Measurements from ENCODE around the gene DNPH1. TPM values are rescaled to one million over a fixed set of nuclear protein-coding genes. Genes with fewer than 3 reads are reported as not detected.

DNPH1 gene
- total and polyA plus RNA-seq, 2 of the 8 experiments (the other 6 are each of a cell fraction or from before 2014, with no cell fraction given): 33.9 to 134 TPM

- TF ChIP-seq, protein P1, sequence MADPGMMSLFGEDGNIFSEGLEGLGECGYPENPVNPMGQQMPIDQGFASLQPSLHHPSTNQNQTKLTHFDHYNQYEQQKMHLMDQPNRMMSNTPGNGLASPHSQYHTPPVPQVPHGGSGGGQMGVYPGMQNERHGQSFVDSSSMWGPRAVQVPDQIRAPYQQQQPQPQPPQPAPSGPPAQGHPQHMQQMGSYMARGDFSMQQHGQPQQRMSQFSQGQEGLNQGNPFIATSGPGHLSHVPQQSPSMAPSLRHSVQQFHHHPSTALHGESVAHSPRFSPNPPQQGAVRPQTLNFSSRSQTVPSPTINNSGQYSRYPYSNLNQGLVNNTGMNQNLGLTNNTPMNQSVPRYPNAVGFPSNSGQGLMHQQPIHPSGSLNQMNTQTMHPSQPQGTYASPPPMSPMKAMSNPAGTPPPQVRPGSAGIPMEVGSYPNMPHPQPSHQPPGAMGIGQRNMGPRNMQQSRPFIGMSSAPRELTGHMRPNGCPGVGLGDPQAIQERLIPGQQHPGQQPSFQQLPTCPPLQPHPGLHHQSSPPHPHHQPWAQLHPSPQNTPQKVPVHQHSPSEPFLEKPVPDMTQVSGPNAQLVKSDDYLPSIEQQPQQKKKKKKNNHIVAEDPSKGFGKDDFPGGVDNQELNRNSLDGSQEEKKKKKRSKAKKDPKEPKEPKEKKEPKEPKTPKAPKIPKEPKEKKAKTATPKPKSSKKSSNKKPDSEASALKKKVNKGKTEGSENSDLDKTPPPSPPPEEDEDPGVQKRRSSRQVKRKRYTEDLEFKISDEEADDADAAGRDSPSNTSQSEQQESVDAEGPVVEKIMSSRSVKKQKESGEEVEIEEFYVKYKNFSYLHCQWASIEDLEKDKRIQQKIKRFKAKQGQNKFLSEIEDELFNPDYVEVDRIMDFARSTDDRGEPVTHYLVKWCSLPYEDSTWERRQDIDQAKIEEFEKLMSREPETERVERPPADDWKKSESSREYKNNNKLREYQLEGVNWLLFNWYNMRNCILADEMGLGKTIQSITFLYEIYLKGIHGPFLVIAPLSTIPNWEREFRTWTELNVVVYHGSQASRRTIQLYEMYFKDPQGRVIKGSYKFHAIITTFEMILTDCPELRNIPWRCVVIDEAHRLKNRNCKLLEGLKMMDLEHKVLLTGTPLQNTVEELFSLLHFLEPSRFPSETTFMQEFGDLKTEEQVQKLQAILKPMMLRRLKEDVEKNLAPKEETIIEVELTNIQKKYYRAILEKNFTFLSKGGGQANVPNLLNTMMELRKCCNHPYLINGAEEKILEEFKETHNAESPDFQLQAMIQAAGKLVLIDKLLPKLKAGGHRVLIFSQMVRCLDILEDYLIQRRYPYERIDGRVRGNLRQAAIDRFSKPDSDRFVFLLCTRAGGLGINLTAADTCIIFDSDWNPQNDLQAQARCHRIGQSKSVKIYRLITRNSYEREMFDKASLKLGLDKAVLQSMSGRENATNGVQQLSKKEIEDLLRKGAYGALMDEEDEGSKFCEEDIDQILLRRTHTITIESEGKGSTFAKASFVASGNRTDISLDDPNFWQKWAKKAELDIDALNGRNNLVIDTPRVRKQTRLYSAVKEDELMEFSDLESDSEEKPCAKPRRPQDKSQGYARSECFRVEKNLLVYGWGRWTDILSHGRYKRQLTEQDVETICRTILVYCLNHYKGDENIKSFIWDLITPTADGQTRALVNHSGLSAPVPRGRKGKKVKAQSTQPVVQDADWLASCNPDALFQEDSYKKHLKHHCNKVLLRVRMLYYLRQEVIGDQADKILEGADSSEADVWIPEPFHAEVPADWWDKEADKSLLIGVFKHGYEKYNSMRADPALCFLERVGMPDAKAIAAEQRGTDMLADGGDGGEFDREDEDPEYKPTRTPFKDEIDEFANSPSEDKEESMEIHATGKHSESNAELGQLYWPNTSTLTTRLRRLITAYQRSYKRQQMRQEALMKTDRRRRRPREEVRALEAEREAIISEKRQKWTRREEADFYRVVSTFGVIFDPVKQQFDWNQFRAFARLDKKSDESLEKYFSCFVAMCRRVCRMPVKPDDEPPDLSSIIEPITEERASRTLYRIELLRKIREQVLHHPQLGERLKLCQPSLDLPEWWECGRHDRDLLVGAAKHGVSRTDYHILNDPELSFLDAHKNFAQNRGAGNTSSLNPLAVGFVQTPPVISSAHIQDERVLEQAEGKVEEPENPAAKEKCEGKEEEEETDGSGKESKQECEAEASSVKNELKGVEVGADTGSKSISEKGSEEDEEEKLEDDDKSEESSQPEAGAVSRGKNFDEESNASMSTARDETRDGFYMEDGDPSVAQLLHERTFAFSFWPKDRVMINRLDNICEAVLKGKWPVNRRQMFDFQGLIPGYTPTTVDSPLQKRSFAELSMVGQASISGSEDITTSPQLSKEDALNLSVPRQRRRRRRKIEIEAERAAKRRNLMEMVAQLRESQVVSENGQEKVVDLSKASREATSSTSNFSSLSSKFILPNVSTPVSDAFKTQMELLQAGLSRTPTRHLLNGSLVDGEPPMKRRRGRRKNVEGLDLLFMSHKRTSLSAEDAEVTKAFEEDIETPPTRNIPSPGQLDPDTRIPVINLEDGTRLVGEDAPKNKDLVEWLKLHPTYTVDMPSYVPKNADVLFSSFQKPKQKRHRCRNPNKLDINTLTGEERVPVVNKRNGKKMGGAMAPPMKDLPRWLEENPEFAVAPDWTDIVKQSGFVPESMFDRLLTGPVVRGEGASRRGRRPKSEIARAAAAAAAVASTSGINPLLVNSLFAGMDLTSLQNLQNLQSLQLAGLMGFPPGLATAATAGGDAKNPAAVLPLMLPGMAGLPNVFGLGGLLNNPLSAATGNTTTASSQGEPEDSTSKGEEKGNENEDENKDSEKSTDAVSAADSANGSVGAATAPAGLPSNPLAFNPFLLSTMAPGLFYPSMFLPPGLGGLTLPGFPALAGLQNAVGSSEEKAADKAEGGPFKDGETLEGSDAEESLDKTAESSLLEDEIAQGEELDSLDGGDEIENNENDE (IDR thresholded peaks at IDR 0.05; ENCODE audit: insufficient replicate concordance, low read length): no peak
- TF ChIP-seq SUZ12 (IDR thresholded peaks at IDR 0.05; ENCODE audit: low read length) (no peak), RFX5 (IDR thresholded peaks at IDR 0.05; ENCODE audit: borderline replicate concordance, low read depth, low read length) (no peak), CTBP2 (IDR thresholded peaks at IDR 0.05; ENCODE audit: borderline replicate concordance, insufficient read depth, insufficient read length, low read length) (no peak), BCL11A (IDR thresholded peaks at IDR 0.05; ENCODE audit: low read depth in 2 of 2, low read length in 2 of 2) (no peak), EGR1 (IDR thresholded peaks at IDR 0.05; ENCODE audit: borderline replicate concordance, low read depth, low read length) (no peak), SRF (IDR thresholded peaks at IDR 0.05; ENCODE audit: low read depth, low read length) (no peak), FOSL1 (IDR thresholded peaks at IDR 0.05; ENCODE audit: insufficient read depth, low read depth, low read length) (no peak)
- TF ChIP-seq, protein P2, sequence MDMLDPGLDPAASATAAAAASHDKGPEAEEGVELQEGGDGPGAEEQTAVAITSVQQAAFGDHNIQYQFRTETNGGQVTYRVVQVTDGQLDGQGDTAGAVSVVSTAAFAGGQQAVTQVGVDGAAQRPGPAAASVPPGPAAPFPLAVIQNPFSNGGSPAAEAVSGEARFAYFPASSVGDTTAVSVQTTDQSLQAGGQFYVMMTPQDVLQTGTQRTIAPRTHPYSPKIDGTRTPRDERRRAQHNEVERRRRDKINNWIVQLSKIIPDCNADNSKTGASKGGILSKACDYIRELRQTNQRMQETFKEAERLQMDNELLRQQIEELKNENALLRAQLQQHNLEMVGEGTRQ (IDR thresholded peaks at IDR 0.05; ENCODE audit: low read length): no peak
Observed at GRCh38 chr6:43185391-43185985, 43.8 kb downstream of the DNPH1 start (continued).
